DMS153 treated with DMSO at 0.1 percent for 48 hours (cell line): ENCODE measurements around the gene FAT4.
A peak's percentile ranks its signal among the peaks of the same experiment; 100 is the strongest.

Experiments
- DNase-seq: peaks from one replicate; lab custom pipeline; 2025; ENCODE audit not compliant: unreplicated experiment; lab: John Stamatoyannopoulos, UW

Gene FAT4

GRCh38 chr4:125314676-125315575, at the start of gene FAT4:
FAT4 (plus strand) TSS chr4:125314955; CDS start chr4:125316412, 1,457 bp downstream.
- peak; percentile 64 for DNase-seq

GRCh38 chr4:125265846-125266245, 48.9 kb upstream of the FAT4 start:
- no peak for DNase-seq

GRCh38 chr4:125266901-125267604, 47.7 kb upstream of the FAT4 start:
- DNase-seq = no peak

GRCh38 chr4:125267630-125268029, 47.1 kb upstream of the FAT4 start:
- DNase-seq = no peak

GRCh38 chr4:125268068-125268755, 46.5 kb upstream of the FAT4 start:
- DNase-seq = no peak

GRCh38 chr4:125276811-125277210, 37.9 kb upstream of the FAT4 start:
- DNase-seq = no peak

GRCh38 chr4:125277790-125278189, 37.0 kb upstream of the FAT4 start:
- DNase-seq = no peak

GRCh38 chr4:125280892-125281403, 33.8 kb upstream of the FAT4 start:
- no peak for DNase-seq

GRCh38 chr4:125283707-125284279, 31.0 kb upstream of the FAT4 start:
- DNase-seq = peak; percentile 13

GRCh38 chr4:125297116-125297515, 17.6 kb upstream of the FAT4 start:
- no peak for DNase-seq

GRCh38 chr4:125303058-125303457, 11.7 kb upstream of the FAT4 start:
- no peak for DNase-seq

GRCh38 chr4:125303821-125304220, 10.9 kb upstream of the FAT4 start:
- no peak for DNase-seq

GRCh38 chr4:125306112-125306511, 8.6 kb upstream of the FAT4 start:
- no peak for DNase-seq

GRCh38 chr4:125306533-125306932, 8.2 kb upstream of the FAT4 start:
- no peak for DNase-seq

- no peak for DNase-seq
Measured at GRCh38 chr4:125311503-125311902, 3.3 kb upstream of the FAT4 start.

GRCh38 chr4:125313497-125313896, 1.3 kb upstream of the FAT4 start:
- DNase-seq = peak; percentile 78

- DNase-seq = no peak
Measured at GRCh38 chr4:125313989-125314667, 627 bp upstream of the FAT4 start.

- DNase-seq = peak; percentile 10
Measured at GRCh38 chr4:125315576-125316400, 1.0 kb downstream of the FAT4 start.

- DNase-seq = peak; percentile 69
Measured at GRCh38 chr4:125316401-125316790, 1.6 kb downstream of the FAT4 start.
